Neural cell (in vitro differentiated cells): ENCODE data around the gene BRSK2. TPM values are rescaled to one million over a fixed set of nuclear protein-coding genes. Genes with fewer than 3 reads are reported as not detected.
"Not testable (repeated sequence)": the region's sequence is repeated elsewhere in the genome, so short reads cannot be mapped to it uniquely, and the experiment has no call there.

Experiments used
- H2AFZ ChIP-seq: fragments of 200-600, 300-800 bp; sonication (generic), shearing (Covaris generic); 2 replicates; pipeline ENCODE4 v1.6.0; 2014; ENCODE audit warnings: low read depth, mild to moderate bottlenecking, antibody characterized with exemption, low read length, moderate library complexity
- H3F3A ChIP-seq: fragments of 200-600 bp; shearing (Covaris generic); 2 replicates; pipeline ENCODE4 v1.6.1; 2016; ENCODE audit warnings: mild to moderate bottlenecking, moderate library complexity, mixed read lengths, antibody characterized with exemption, low read length; ENCODE audit not compliant: insufficient read depth, poor library complexity, severe bottlenecking
- H3K27ac ChIP-seq: fragments of 200-600, 300-800 bp; sonication (generic), shearing (Covaris generic); 2 replicates; pipeline ENCODE4 v1.5.1; 2014; ENCODE audit warnings: mild to moderate bottlenecking, low read length, moderate library complexity
- H3K27me3 ChIP-seq: fragments of 300-800, 200-600 bp; sonication (generic), shearing (Covaris generic); 2 replicates; pipeline ENCODE4 v1.6.0; 2014; ENCODE audit warnings: mild to moderate bottlenecking, low read depth, low read length, moderate library complexity; ENCODE audit not compliant: insufficient read depth
- H3K36me3 ChIP-seq: fragments of 300-800, 200-600 bp; sonication (generic), shearing (Covaris generic); 2 replicates; pipeline ENCODE4 v1.5.1; 2014; ENCODE audit warnings: mild to moderate bottlenecking, antibody characterized with exemption, low read length, moderate library complexity; ENCODE audit not compliant: insufficient read depth
- H3K4me2 ChIP-seq: fragments of 300-800, 200-600 bp; sonication (generic), shearing (Covaris generic); 2 replicates; pipeline ENCODE4 v1.6.0; 2014; ENCODE audit warnings: mild to moderate bottlenecking, low read length
- H3K4me3 ChIP-seq: fragments of 300-800, 200-600 bp; sonication (generic), shearing (Covaris generic); 2 replicates; pipeline ENCODE4 v1.5.1; 2014; ENCODE audit warnings: mild to moderate bottlenecking, low read length, moderate library complexity
- H3K79me2 ChIP-seq: fragments of 200-600 bp; shearing (Covaris generic); replicated peaks from 2 replicates; pipeline ENCODE4 v1.6.0; 2014; ENCODE audit warnings: mild to moderate bottlenecking, low read length, moderate library complexity; ENCODE audit not compliant: insufficient read depth
- H3K9ac ChIP-seq: fragments of 300-800, 200-600 bp; sonication (generic), shearing (Covaris generic); 2 replicates; pipeline ENCODE4 v1.6.1; 2016; ENCODE audit warnings: mild to moderate bottlenecking, low read length, mixed read lengths
- H3K9me2 ChIP-seq: fragments of 200-600 bp; shearing (Covaris generic); 2 replicates; pipeline ENCODE4 v1.6.1; 2016; ENCODE audit warnings: mild to moderate bottlenecking, low read length, mixed read lengths; ENCODE audit not compliant: insufficient read depth
- H3K9me3 ChIP-seq: fragments of 200-600, 300-800 bp; sonication (generic), shearing (Covaris generic); 2 replicates; pipeline ENCODE4 v1.6.1; 2016; ENCODE audit warnings: mild to moderate bottlenecking, mixed run types, low read length, moderate library complexity, mixed read lengths
- H4K20me1 ChIP-seq: fragments of 200-600 bp; shearing (Covaris generic); 2 replicates; pipeline ENCODE4 v1.6.1; 2016; ENCODE audit warnings: mild to moderate bottlenecking, mixed run types; ENCODE audit not compliant: insufficient read depth
- CTCF ChIP-seq: fragments of 450-650 bp; IDR thresholded peaks from 2 replicates; pipeline ENCODE4 v1.5.1; 2014; ENCODE audit warnings: antibody characterized with exemption, mild to moderate bottlenecking, moderate library complexity; ENCODE audit not compliant: poor library complexity, severe bottlenecking
- EP300 ChIP-seq: fragments of 450-650 bp; conservative IDR thresholded peaks from 2 replicates; pipeline ENCODE4 v1.6.1; 2014; ENCODE audit warnings: antibody characterized with exemption, mild to moderate bottlenecking, moderate library complexity; ENCODE audit not compliant: poor library complexity, severe bottlenecking
- EZH2 ChIP-seq: fragments of 200-600, 300-800 bp; shearing (Covaris generic), sonication (generic); IDR thresholded peaks from 2 replicates; pipeline ENCODE4 v1.6.1; 2014; ENCODE audit warnings: antibody characterized with exemption, low read length, borderline replicate concordance, mild to moderate bottlenecking; ENCODE audit not compliant: insufficient read depth, poor library complexity, severe bottlenecking
- MXI1 ChIP-seq: fragments of 450-650 bp; conservative IDR thresholded peaks from 2 replicates; pipeline ENCODE4 v1.6.1; 2014; ENCODE audit warnings: antibody characterized with exemption, mild to moderate bottlenecking; ENCODE audit not compliant: poor library complexity, severe bottlenecking
- POLR2AphosphoS5 ChIP-seq: IDR thresholded peaks from 2 replicates; pipeline ENCODE4 v1.6.1; 2012
- RAD21 ChIP-seq: fragments of 450-650 bp; conservative IDR thresholded peaks from 2 replicates; pipeline ENCODE4 v1.6.1; 2014; ENCODE audit warnings: antibody characterized with exemption, mild to moderate bottlenecking, moderate library complexity
- REST ChIP-seq: IDR thresholded peaks from 2 replicates; pipeline ENCODE4 v1.6.1; 2012; ENCODE audit warnings: borderline replicate concordance
- SMC3 ChIP-seq: fragments of 450-650 bp; conservative IDR thresholded peaks from 2 replicates; pipeline ENCODE4 v1.6.1; 2014; ENCODE audit warnings: antibody characterized with exemption, mild to moderate bottlenecking, moderate library complexity; ENCODE audit not compliant: poor library complexity
- TAF1 ChIP-seq: IDR thresholded peaks from 2 replicates; pipeline ENCODE4 v1.6.1; 2012; ENCODE audit warnings: low read depth
- polyA plus RNA-seq: library from polyadenylated mRNA; depleted of rRNA; stranded (reverse); fragments of >200 nt; gene quantifications from 2 replicates; pipeline ENCODE4 v1.2.3, GENCODE V29; 2014

BRSK2 gene
- polyA plus RNA-seq, 1 donor from 2014 or later: 47.5 TPM

GRCh38 chr11:1408346-1408745 is 18.6 kb downstream of the BRSK2 start:
- Histone ChIP-seq H3F3A (no peaks in the 10 kb centered on the region), H3K9me2 (no peaks in the 10 kb centered on the region), H4K20me1 (peaks cover 28% of the 10 kb centered on the region), H2AFZ (no peak overlapping the region), H3K27me3 (no peaks in the 10 kb centered on the region), H3K79me2 (peaks cover 20% of the 10 kb centered on the region), H3K9me3 (no peaks in the 10 kb centered on the region), H3K36me3 (no peaks in the 10 kb centered on the region), H3K9ac (no peak overlapping the region), H3K4me2 (no peak overlapping the region), H3K4me3 (no peak overlapping the region), H3K27ac (no peak overlapping the region)
- TF ChIP-seq MXI1 (no peak), EZH2 (no peak), CTCF (no peak), TAF1 (no peak), RAD21 (no peak), SMC3 (no peak), REST (no peak), POLR2AphosphoS5 (no peak), EP300 (no peak)

GRCh38 chr11:1409108-1409851 is 19.5 kb downstream of the BRSK2 start:
- no peaks in the 10 kb centered on the region for H3K36me3 ChIP-seq
- H3K4me2 ChIP-seq: no peak overlapping the region
- H3K27me3 ChIP-seq: no peaks in the 10 kb centered on the region
- H3K27ac ChIP-seq: no peak overlapping the region
- no peaks in the 10 kb centered on the region for H3F3A ChIP-seq
- TF ChIP-seq EP300: no peak
- no peak overlapping the region for H2AFZ ChIP-seq
- no peaks in the 10 kb centered on the region for H3K9me2 ChIP-seq
- no peak overlapping the region for H3K4me3 ChIP-seq
- peaks cover 18% of the 10 kb centered on the region for H4K20me1 ChIP-seq
- no peak overlapping the region for H3K9ac ChIP-seq
- peaks cover 2% of the 10 kb centered on the region for H3K9me3 ChIP-seq
- H3K79me2 ChIP-seq: peaks cover 28% of the 10 kb centered on the region

DNA sequence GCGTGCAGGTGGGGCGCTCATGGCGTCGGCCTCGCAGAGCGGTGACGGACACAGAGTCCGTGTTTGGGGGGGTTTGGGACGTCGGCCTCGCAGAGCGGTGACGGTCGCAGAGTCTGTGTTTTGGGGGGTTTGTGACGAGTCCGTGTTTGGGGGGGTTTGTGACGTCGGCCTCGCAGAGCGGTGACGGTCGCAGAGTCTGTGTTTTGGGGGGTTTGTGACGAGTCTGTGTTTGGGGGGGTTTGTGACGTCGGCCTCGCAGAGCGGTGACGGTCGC is 20.1 kb downstream of the BRSK2 start:
- H3K9ac ChIP-seq, H2AFZ ChIP-seq, H3K4me3 ChIP-seq, H3K27me3 ChIP-seq, H3K36me3 ChIP-seq, H3F3A ChIP-seq, H3K4me2 ChIP-seq, H3K9me2 ChIP-seq, H3K9me3 ChIP-seq, H3K27ac ChIP-seq: not testable (repeated sequence)
- peaks cover 30% of the 10 kb centered on the region for H3K79me2 ChIP-seq
- H4K20me1 ChIP-seq: peaks cover 15% of the 10 kb centered on the region
